Measurements from ENCODE around the gene DELE1.

GRCh38 chr5:141950207-141951005 is 26.7 kb downstream of the DELE1 start:
- TF ChIP-seq CTCF (IDR thresholded peaks at IDR 0.05; ENCODE audit: extremely low read depth in 1 of 2, insufficient read depth in 1 of 2, low read depth in 1 of 2, low read length in 2 of 2), result no peak
- TF ChIP-seq FOS (IDR thresholded peaks at IDR 0.05; ENCODE audit: borderline replicate concordance, insufficient read depth, low read length), result no peak
- no peak for TF ChIP-seq MYC (IDR thresholded peaks at IDR 0.05; ENCODE audit: low read depth, low read length)

Data from endothelial cell of umbilical vein (primary cell).